GM12878 (cell line): Measurements from ENCODE around the gene OSER1. TPM values are rescaled to one million over a fixed set of nuclear protein-coding genes. Genes with fewer than 3 reads are reported as not detected.

Experiments
- ATAC-seq: fragments of 200-7000 bp; cut with Tn5 transposase; 3 replicates; pipeline ENCODE4 v1.9.1; 2020; ENCODE audit warnings: mild to moderate bottlenecking, moderate library complexity
- BruUV-seq: library from RNA; stranded (reverse); fragments of 400-500 nt; replicated peaks from 2 replicates; lab custom pipeline; 2021; lab: Mats Ljungman, UMichigan
- CTCF ChIA-PET: fragments of 300-600 bp; sonication (Branson Sonifier 250); formaldehyde crosslinking; extraction: SDS; loops from one replicate; lab custom pipeline; 2021; ENCODE audit warnings: inconsistent platforms; lab: Yijun Ruan, JAX
- POLR2A ChIA-PET: fragments of 350-600 bp; formaldehyde crosslinking; extraction: SDS; loops from one replicate; lab custom pipeline; 2021; ENCODE audit warnings: inconsistent platforms; lab: Charles Lee
- RAD21 ChIA-PET: fragments of 300-600 bp; sonication (Branson Sonifier 250); formaldehyde crosslinking; loops from one replicate; lab custom pipeline; 2023; ENCODE audit warnings: antibody characterized with exemption; ENCODE audit not compliant: unreplicated experiment; lab: Charles Lee
- SMC1A ChIA-PET: fragments of 300-600 bp; sonication (Branson Sonifier 250); formaldehyde crosslinking; loops from one replicate; lab custom pipeline; 2023; ENCODE audit not compliant: unreplicated experiment, uncharacterized antibody; lab: Charles Lee
- DNase-seq: peaks from one replicate; pipeline ENCODE4 v3.0.0-alpha.2; 2011; ENCODE audit warnings: low read depth, low spot score
- FAIRE-seq: peaks from 3 replicates; lab custom pipeline; 2011; peaks lifted over from hg19 to GRCh38; lab: Jason Lieb, UNC
- H2AFZ ChIP-seq: 2 replicates; pipeline ENCODE4 v1.6.0; 2011; ENCODE audit warnings: low read depth, low read length, control low read depth; ENCODE audit not compliant: control insufficient read depth
- H3K27ac ChIP-seq: 2 replicates; pipeline ENCODE4 v1.5.1; 2011; ENCODE audit warnings: control low read depth; ENCODE audit not compliant: control insufficient read depth, insufficient read depth
- H3K27me3 ChIP-seq, 2 experiments: replicated peaks in 1 of 2; 2 replicates each; pipeline versions ENCODE4 v1.6.0 to v1.6.1; 2011; ENCODE audit warnings: low read length in 1 of 2; ENCODE audit not compliant: control insufficient read depth in 2 of 2, insufficient read depth in 2 of 2
- H3K36me3 ChIP-seq, 2 experiments: 2 replicates each; pipeline ENCODE4 v1.5.1; 2011; ENCODE audit warnings: low read length in 1 of 2; ENCODE audit not compliant: control insufficient read depth in 2 of 2, insufficient read depth in 2 of 2
- H3K4me1 ChIP-seq: 2 replicates; pipeline ENCODE4 v1.6.1; 2011; ENCODE audit warnings: mild to moderate bottlenecking, low read length, moderate library complexity, mixed read lengths; ENCODE audit not compliant: control insufficient read depth, insufficient read depth
- H3K4me2 ChIP-seq: 2 replicates; pipeline ENCODE4 v1.6.0; 2011; ENCODE audit warnings: control low read depth; ENCODE audit not compliant: control insufficient read depth, insufficient read depth
- H3K4me3 ChIP-seq: fragments of 200-600 bp; sonication (generic); 2 replicates; pipeline ENCODE4 v1.5.1; 2016
- H3K79me2 ChIP-seq: 2 replicates; pipeline ENCODE4 v1.6.0; 2011; ENCODE audit warnings: low read length; ENCODE audit not compliant: control insufficient read depth, insufficient read depth
- H3K9ac ChIP-seq: 2 replicates; pipeline ENCODE4 v1.8.0; 2011; ENCODE audit warnings: low read length, control low read depth, mixed read lengths; ENCODE audit not compliant: control insufficient read depth, insufficient read depth
- H3K9me3 ChIP-seq: replicated peaks from 3 replicates; pipeline ENCODE4 v1.5.1; 2011; ENCODE audit warnings: mild to moderate bottlenecking, low read length; ENCODE audit not compliant: control insufficient read depth, insufficient read depth
- H4K20me1 ChIP-seq: 2 replicates; pipeline ENCODE4 v1.6.0; 2011; ENCODE audit not compliant: control insufficient read depth, insufficient read depth
- ASH2L ChIP-seq: fragments of 300-600, 200-600 bp; sonication (generic); IDR thresholded peaks from 2 replicates; pipeline ENCODE4 v1.6.1; 2017; ENCODE audit warnings: low read depth, mild to moderate bottlenecking, borderline replicate concordance
- EED ChIP-seq: sonication (generic); IDR thresholded peaks from 2 replicates; pipeline ENCODE4 v1.6.1; 2016; ENCODE audit warnings: antibody characterized with exemption, low read depth
- ELK1 ChIP-seq: IDR thresholded peaks from 2 replicates; pipeline ENCODE4 v1.6.1; 2012; ENCODE audit warnings: low read depth, low read length, improper control_type of control experiment
- GABPA ChIP-seq: IDR thresholded peaks from 2 replicates; pipeline ENCODE4 v1.6.1; 2014; ENCODE audit warnings: antibody characterized with exemption, low read depth, mild to moderate bottlenecking, inconsistent platforms
- RFX5 ChIP-seq: IDR thresholded peaks from 2 replicates; pipeline ENCODE4 v1.6.1; 2011; ENCODE audit warnings: low read depth, low read length, improper control_type of control experiment
- WGBS: methylation state at CpG from one replicate; pipeline ENCODE4 v1.1.6; 2016; ENCODE audit warnings: low lambda C conversion rate; ENCODE audit not compliant: insufficient replicate concordance, insufficient coverage; ENCODE audit errors: missing lambda C conversion rate; 5-methylcytosine and 5-hydroxymethylcytosine counted together
- in situ Hi-C: fragments of 300-500 bp; cut with MboI; formaldehyde crosslinking; loops from 9 replicates; pipeline ENCODE4 v1.14.3; 2018; ENCODE audit warnings: mixed read lengths
- intact Hi-C: fragments of 100-400 bp; cut with micrococcal nuclease; formaldehyde crosslinking; loops from one replicate; pipeline ENCODE4 v1.14.2; 2022; ENCODE audit not compliant: unreplicated experiment
- polyA plus RNA-seq, 11 experiments: library from polyadenylated mRNA; depleted of rRNA in 4 of 11; unstranded in 6 of 11; stranded (reverse) in 5 of 11; fragments of >200 nt; fragmentation: Nextera tagmentation in 4 of 11; fragmentation: Illumina TruSeq in 1 of 11; extraction: Ambion mirVana in 4 of 11; extraction: Trizol in 1 of 11; gene quantifications; 1 replicate in 1 of 11; 2 replicates in 10 of 11; pipeline versions ENCODE4 v1.2.1 to v1.2.3, GENCODE V29; 2011 to 2016; ENCODE audit warnings: inconsistent platforms in 2 of 11, missing spikeins in 2 of 11, low read depth in 1 of 11
- total RNA-seq, 4 experiments: library from RNA; depleted of rRNA in 3 of 4; stranded (reverse); fragments of >200 nt in 3 of 4; fragmentation: Illumina TruSeq in 1 of 4; extraction: Trizol in 1 of 4; gene quantifications; 2 replicates each; pipeline versions ENCODE4 v1.2.1 to v1.2.3, GENCODE V29; 2013 to 2021
- TF ChIP-seq, protein P1 (sequence below): fragments of 450-650 bp; formaldehyde crosslinking; IDR thresholded peaks from 2 replicates; pipeline ENCODE4 v1.4.0; 2022; ENCODE audit warnings: mild to moderate bottlenecking, moderate library complexity

The OSER1 gene
- total and polyA plus RNA-seq, 10 of the 15 experiments (the other 5 are each of a cell fraction or from before 2014, with no cell fraction given), result 19.3 to 63.8 (median 28.4) TPM

DNA sequence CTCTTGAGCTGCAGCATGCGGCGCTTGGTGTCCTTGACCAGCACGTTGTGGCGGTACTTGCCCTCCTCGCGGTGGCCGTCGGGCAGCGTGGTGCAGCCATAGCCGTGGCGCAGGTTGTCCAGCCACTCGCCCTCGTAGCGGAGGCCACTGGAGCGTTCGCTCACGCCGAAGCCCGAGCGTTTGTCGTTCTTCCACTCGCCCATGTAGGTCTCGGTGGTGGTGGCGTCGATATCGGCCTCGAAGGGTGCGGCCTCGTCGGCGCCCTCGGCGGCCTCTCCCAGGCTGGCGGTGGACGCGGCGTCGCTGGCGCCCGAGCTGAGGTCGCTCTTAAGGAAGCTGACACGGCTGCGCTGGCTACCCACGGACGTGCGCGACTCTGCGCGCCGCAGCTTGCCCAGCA lies 50.9 kb downstream of the OSER1 start (continued):
- TF ChIP-seq ASH2L, result no peak
- no peak for TF ChIP-seq ELK1

GRCh38 chr20:44159125-44159524 lies 51.4 kb downstream of the OSER1 start:
- H3K9me3 ChIP-seq, result no peaks in the 10 kb centered on the region
- ATAC-seq (no peak), FAIRE-seq (no peak), DNase-seq (no peak)
- 31% methylated on average over 1 of the region's 2 CpGs for WGBS
- H3K4me3 ChIP-seq, result no peak overlapping the region
- H3K4me1 ChIP-seq, result no peaks in the 10 kb centered on the region
- no peak overlapping the region for H2AFZ ChIP-seq
- intact Hi-C loops, result no loop called here
- SMC1A ChIA-PET, result no interaction called here
- CTCF ChIA-PET, result no interaction called here
- H4K20me1 ChIP-seq, result no peaks in the 10 kb centered on the region
- peaks cover 3% of the 10 kb centered on the region in 2 experiments; a peak in 1 of 4 replicates for H3K27me3 ChIP-seq
- no peak overlapping the region for H3K27ac ChIP-seq
- RAD21 ChIA-PET, result no interaction called here
- no peaks in the 10 kb centered on the region for H3K79me2 ChIP-seq
- no peak overlapping the region for H3K4me2 ChIP-seq
- in situ Hi-C loops, result no loop called here
- no TSS peak for BruUV-seq
- TF ChIP-seq EED, result no peak
- TF ChIP-seq GABPA, result no peak
- TF ChIP-seq, protein P1, sequence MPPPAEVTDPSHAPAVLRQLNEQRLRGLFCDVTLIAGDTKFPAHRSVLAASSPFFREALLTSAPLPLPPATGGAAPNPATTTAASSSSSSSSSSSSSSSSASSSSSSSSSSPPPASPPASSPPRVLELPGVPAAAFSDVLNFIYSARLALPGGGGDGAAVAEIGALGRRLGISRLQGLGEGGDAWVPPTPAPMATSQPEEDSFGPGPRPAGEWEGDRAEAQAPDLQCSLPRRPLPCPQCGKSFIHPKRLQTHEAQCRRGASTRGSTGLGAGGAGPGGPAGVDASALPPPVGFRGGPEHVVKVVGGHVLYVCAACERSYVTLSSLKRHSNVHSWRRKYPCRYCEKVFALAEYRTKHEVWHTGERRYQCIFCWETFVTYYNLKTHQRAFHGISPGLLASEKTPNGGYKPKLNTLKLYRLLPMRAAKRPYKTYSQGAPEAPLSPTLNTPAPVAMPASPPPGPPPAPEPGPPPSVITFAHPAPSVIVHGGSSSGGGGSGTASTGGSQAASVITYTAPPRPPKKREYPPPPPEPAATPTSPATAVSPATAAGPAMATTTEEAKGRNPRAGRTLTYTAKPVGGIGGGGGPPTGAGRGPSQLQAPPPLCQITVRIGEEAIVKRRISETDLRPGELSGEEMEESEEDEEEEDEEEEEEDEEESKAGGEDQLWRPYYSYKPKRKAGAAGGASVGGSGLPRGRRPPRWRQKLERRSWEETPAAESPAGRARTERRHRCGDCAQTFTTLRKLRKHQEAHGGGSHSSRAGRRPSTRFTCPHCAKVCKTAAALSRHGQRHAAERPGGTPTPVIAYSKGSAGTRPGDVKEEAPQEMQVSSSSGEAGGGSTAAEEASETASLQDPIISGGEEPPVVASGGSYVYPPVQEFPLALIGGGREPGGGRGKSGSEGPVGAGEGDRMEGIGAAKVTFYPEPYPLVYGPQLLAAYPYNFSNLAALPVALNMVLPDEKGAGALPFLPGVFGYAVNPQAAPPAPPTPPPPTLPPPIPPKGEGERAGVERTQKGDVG (CRISPR knock-in tag), result no peak
- no peak for TF ChIP-seq RFX5
- H3K9ac ChIP-seq, result no peak overlapping the region
- POLR2A ChIA-PET, result no interaction called here
- no peaks in the 10 kb centered on the region for H3K36me3 ChIP-seq
